GF-D8 (cell line): ENCODE data around the gene GSS.

ENCODE experiments used
- DNase-seq: peaks from one replicate; lab custom pipeline; 2025; lab: John Stamatoyannopoulos, UW

The GSS gene

DNA sequence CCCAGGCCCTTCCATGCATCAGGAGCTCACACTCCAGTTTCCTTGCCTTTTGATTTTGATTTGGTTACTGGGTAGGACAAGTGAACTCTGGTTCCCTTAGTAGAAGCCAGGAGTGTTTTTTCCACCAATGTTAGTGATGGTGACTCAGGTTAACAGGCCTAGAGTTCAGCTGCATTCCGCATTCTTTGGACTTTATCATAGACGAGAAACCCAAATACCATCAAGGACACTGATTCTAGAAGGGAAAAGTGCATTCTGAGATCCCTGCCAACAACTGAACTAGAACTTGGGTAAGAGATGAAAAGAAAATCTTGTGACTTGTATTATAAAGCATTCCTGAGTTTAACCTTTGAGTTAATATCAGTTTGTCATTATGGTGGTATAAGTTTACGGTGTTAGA, 8.9 kb downstream of the GSS start:
- DNase-seq: no peak

DNA sequence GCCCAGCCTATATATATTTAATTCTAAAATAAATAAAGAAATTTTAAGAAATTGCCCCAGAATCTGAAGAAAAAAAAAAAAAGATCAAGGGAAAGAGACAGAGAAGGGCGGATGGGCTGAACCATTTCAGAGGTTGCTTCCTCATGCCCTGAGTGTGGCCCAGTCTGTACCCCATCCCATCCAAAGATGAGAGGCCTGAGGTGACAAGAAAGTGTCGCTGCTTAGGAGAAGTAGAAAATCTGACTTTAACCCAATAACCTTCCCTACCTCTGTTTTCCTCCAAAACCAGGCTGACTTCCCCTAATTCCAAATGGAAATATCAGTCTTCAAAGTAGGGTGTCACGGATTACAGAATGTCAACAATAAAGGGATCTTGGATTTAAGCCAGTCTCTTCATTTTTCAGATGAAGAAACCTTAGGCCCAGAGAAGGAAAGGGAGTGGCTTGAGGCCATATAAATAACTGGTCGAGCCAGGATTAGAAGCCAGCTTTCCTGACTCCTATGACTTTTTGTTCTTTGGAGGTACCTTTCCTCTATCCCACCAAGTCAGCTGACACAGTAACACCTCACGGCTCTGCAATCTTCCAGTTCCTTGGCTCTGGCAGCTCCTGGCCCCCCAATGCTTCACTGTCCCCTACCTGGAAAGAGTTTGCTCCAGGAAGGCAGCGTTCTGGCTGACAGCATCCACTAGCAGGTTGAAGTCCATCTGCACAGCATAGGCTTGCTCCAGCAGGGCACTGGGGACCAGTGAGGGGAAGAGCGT, 10.1 kb downstream of the GSS start:
- DNase-seq: no peak

DNA sequence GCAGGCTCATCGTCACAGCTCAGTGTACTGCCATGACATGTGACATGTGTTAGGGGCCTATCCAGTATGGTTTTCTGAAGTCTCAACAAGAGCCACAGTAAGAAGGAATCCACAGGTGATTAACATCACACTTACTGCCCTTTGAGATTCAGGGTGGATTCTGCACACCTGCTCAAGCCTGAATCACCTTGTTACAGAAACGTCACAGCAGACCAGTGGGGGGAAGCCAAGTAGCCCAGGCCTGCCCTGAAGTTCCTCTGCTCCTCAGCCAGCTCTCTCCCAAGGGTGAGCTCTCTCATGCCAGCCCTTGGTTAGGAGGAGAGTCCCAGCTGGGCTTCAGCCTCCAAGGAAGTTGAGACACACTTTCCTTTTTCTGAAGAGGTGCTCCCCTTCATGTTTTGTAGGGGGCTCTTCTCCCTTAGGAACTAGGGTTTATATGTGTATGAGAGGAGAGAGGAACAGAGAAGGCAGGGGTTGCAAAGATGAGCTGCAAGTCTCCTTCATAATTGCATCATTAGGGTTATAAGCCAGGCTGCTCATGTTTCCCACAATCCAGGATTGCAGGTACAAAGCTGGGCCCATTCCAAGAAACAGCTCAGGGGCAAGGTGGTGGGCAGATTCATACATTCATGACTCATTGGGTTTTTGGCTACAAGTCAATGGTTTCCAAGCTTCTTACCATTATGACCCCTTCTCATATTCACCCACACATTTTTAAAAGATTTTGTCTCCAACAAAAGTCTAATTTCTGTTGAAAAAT, 11.6 kb downstream of the GSS start:
- no peak for DNase-seq

DNA sequence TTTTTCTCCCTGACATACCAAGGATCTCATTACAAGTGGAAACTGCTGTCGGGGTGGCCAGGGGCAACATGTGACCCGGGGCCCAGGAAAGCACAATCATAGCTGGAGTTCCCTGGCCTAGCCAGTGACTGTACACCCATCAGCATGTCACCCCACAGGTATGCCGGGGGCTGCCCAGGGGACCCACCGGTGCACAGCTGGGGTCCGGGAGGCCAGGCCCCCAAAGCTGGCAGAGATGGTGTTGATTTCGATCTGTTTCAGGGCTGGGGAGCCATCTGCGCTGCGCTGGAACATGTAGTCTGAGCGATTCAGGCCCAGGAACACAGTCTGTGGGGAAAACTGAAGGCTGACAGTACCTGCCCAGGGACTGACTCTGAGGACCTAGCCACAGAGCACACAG, 13.3 kb downstream of the GSS start:
- DNase-seq: no peak

DNA sequence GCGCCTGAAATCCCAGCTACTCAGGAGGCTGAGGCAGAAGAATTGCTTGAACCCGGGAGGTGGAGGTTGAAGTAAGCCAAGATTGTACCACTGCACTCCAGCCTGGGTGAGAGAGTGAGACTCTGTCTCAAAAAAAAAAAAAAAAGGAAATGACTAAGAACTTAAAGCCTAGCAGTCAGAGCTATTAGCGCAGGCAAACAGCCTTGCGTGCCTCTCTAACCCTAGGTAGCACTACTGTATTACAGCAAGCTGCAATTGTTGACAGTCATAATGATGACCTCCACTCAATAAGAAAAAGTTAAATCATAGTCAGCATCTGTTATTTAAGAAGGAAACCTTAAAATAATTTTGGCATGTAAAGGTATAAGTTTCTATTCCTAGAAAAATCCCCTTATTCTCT, 14.4 kb downstream of the GSS start:
- DNase-seq: no peak

DNA sequence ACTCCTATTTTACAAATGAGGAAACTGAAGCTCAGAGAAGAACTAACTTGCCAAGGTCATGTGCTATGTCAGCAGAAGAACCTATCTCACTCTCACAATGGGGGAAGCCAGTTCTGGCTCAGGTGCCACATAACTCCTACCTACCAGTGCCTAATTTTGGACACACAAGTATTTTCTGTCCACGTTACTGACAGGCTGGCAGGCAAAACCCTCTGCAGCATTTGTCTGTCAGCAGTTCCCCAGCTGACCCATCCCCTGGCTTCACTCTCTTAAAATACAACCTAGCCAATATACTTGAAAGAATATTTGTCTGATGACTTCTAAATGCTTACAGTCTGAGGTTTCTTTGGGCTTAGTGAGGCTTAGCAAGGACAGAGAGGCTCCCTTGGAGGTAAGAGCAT, 15.5 kb downstream of the GSS start:
- no peak for DNase-seq

DNA sequence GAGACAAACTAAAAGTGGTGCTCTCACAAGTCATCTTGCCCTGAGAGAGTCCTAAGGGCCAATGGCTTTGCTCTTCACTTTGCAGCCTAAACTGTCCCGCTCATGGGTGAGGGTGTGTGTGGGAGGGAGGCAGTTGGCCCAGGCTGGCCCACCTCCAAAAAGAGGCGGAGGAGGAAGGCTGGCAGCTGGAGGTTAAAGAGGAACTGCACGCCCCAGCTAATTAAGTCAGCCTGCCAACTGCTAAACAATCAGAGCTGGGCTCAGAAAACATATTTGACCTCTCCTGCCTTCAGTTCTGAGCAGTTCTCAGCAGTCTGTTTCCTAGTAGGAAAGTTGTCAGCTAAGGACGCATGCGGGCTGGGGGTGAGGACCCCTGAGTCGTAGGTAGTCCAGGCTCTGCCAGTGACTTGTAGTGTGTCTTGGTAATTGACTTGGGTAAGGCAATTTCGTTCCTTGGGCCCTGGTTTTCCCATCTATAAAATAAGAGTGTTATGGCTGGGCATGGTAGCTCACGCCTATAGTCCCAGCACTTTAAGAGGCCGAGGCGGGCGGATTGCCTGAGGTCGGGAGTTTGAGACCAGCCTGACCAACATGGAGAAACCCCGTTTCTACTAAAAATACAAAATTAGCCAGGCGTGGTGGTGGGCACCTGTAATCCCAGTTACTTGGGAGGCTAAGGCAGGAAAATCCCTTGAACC, 17.0 kb downstream of the GSS start:
- peak; percentile 85 for DNase-seq

DNA sequence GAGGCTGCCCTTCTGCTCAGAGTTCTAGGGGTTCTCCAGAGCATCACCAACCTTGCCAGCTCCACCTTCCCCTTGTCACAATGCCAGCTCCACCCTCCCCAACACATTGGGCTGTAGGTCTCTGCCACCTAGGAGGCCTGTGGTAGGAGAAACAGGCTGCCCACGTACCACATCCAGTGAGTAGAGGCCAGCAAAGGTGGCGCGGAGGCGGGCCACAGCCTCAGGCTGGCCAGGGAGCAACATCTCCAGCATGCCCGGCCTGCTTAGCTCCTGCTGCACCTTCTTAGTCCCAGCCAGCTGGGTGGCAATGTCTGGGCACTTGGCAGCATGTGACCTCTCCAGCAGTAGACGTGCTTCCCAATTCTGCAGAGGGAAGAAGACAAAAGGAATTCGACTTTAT, 23.8 kb downstream of the GSS start:
- DNase-seq: no peak

DNA sequence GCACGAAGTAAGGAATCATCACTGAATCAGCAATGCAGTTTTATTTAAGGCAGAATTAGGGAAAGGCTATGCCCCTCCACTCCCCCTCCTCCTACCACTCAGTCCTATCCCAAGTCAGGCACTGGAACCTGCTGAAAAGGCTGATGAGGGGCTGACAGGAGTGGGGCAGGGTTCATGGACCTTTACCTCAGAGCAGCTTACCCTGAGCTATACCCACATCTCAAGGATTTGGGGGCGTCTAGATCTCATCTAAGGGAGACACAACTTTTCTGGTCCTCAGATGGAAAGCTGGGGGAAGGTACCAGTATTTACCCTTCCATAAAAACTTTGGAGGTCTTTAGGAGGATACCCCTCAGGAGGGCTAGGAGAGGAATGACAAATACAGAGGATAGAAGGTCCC, 27.2 kb downstream of the GSS start:
- DNase-seq: no peak

DNA sequence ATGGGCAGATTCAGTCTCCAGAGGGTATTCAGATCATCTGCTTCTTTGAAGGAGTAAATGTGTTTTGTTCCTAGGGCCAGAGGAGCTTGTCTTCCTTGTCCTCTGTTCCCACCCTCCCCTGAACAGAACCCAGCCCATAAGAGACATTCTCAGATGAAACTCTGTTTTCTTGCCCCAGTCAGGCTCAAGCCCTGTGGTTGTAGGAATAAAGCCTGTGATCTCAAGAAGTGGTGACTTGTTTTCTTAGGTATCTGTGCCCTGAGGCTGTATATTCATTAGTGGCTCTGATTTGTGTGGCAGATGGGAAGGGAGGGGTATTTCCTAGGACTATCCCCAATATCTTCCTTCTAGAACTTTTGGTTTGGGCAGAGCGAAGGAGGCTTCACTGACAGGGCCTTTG, 27.9 kb downstream of the GSS start:
- no peak for DNase-seq

DNA sequence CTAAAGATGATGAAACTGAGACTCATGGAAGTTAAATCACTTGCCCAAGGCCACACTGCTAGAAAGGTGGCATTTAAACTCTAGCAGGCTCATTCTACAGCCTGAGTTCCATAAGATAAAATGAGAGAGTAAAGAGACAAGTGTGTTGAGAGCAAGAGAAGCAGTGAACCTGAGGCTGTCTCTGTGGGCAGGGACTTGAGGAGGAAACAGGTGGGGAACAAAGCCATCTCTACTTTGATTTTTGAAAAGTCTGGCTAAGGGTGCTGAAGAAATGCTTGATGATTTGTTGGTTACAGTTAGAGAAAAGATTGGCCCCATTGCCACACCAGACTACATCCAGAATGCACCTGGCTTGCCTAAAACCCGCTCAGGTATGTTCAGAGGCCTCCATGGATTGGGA, 29.0 kb downstream of the GSS start:
- DNase-seq: no peak

DNA sequence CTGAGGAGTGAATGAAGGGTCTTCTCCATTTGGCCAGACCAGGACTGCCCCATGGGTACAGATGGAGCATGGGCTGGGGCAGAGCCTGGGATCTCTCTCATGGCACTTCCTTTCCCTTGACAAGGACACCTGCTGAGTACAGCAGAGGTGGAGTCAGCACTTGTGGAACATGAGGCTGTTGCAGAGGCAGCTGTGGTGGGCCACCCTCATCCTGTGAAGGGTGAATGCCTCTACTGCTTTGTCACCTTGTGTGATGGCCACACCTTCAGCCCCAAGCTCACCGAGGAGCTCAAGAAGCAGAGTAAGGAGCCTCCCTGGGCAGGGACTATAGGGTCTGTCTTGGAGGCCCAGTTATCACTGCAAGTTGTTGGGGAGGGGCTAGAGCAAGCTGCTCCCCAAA, 29.6 kb downstream of the GSS start:
- DNase-seq: no peak

DNA sequence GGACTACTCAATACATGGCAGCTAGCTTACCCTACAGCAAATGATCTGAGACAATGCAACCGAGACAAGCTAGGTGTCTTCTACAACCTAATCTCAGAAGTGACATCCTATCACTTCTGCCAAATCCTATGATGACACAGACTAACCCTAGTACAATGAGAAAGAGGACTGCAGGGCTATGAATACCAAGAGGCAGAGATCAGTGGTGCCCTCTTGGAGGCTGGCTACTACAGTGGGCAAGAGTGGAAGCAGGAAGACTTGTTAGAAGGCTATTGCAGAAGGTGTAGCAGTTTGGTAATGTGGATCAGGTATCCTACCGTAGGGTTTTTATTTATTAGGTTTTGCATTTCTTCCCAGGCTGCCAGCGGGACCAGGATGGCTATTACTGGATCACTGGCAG, 30.3 kb downstream of the GSS start:
- DNase-seq: no peak

DNA sequence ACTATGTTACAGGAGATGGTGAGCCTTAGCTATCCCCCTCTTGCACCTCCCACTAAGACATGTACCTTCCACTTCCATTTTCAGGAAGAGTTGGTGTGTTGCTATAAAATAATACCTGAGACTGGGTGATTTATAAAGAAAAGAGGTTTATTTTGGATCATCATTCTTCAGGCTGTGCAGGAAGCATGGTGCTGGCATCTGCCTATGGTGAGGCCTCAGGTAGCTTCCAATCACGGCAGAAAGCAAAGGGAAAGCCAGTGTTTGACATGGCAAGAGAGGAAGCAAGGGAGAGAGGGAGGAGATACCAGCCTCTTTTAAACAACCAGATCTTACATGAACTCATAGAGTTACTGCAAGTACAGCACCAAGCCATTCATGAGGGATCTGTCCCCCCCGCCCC, 32.2 kb downstream of the GSS start:
- DNase-seq: no peak

DNA sequence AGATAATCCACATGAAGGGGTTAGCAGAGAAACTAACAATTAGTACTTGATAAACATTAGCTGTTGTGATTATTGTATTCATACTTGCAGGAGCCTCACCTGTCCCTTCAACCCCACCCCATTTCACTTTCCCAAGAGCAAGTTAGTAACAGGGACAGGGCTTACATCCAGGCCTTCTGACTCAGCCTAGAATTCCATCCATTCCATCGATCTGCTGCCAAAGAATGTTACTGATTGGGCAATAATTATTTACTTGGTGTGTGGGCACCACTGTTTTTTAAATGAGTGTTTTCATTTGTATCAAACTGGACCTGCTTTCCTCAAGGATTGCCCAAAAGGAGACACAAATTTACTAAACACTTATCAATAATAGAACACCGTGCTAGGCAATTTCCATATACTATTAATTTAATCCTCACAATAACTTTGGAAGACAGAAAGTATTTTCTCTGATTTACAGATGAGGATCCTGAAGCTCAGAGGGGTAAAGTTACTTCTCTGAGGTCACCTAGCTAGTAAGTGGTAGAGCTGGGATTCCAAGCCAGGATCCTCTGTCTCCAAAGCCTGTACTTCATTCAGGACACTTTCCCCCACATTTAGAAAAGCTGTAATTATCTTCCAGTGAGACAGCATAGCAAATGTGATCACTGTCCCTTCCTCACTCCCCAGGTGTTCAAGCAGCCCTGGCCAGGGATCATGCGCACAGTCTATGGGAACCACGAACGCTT, 32.8 kb downstream of the GSS start:
- no peak for DNase-seq

DNA sequence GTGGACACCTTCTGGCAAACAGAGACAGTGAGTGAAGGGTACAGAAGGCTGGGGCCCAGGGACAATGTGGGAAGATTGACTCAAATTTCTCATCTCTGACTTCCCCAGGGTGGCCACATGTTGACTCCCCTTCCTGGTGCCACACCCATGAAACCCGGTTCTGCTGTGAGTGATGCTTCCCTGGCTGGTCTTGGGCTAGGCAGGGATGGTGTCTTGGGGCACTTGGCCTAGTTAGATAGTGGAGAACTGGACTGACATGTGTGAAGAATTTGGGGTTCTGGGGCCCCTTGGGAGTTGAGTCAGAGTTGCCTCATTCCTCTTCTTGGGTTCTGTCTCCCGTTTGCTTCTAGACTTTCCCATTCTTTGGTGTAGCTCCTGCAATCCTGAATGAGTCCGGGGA, 34.2 kb downstream of the GSS start:
- DNase-seq: no peak

DNA sequence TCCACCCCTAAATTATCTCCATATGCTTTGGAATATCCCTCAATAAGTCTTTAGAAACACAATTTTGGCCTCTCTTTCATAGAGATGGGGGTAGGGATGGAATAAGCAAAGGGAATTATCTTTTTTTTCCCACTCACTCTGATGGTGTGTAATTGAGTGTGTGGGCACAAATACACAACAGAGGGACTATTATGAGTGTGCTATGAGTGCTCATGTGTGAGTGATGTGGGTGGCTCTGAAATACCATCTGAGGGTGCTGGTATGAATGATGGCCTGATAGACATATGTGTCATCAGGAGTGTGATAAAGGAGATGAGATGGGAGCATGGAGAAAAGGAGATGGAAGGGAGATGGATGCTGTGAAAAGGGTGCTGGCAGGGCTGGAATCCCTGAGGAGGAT, 35.6 kb downstream of the GSS start:
- DNase-seq: no peak

DNA sequence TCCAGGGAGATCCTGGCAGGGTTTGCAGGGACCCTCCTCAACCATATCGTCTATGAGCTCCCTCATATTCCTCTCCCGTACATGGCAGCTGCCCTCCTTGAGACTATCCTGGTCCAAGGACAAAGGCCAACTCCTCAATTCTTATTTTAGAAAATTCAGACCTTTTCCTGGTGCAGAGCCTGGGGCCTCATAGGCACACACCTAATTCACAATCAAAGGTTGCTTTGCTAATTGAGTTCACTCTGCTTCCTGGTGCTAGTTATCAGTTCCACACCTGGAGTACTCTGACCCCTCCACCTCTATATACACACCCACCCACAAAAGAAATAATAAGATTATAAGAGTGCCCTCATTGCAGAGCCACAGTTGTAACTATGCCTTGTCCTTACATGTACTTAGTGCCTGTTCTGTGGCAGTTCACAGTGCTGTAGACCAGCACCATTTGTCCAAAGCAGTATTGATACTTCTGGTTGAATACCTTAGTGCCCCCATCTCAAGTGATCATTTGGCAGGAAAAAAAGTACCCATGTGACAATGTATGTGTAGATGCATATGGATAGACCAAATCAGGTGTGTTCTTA, 38.7 kb downstream of the GSS start:
- DNase-seq: no peak

DNA sequence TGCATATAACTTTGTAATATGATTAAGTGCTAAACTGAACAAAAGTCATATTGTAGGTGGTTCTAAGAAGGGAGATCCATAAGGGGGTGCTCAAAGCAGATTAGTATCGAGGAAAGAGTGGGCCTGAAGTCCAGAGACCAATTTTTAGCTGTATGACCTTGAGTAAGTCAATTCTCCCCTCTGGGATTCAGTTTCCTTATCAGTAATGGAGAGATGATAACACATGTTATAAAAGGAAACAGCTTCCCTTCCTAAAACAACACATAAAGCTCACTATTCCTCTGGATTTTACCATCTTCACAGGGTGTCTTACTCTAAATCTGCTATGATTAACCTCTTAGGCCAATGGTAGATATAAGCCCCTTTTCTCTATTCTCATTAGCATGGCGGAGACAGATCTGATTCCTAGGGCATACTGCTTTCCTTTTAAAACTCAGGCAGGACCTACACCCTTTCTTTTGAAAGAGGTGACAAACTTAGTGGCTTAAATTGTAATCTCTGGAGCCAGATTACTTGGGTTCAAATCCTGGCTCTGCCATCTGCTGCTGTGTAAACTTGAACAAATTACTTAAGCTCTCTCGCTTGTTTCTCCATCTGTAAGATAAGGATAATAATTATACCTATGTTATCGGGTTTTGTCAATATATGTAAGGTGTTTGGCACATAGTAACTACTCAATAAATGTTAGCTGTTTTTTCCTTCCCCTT, 39.7 kb downstream of the GSS start:
- no peak for DNase-seq

DNA sequence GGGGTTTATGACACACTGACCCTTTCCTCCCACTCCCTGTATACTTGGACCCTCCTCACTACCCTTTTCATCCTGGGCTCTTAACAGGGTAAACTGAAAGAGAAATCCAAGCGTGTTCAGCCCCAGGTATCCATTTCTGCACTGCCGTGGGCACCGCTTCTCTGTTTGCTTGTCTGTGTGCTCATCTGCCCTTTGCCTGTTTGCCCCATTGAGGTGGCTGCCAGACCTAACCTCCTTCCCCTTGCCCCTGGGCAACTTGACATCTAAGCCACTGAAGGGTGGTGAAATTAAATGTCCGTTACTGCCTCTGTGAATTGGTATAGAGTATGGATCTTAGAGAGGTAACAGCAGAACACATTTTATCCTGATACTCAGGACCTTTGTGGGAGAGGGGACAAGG, 40.5 kb downstream of the GSS start:
- DNase-seq: no peak

DNA sequence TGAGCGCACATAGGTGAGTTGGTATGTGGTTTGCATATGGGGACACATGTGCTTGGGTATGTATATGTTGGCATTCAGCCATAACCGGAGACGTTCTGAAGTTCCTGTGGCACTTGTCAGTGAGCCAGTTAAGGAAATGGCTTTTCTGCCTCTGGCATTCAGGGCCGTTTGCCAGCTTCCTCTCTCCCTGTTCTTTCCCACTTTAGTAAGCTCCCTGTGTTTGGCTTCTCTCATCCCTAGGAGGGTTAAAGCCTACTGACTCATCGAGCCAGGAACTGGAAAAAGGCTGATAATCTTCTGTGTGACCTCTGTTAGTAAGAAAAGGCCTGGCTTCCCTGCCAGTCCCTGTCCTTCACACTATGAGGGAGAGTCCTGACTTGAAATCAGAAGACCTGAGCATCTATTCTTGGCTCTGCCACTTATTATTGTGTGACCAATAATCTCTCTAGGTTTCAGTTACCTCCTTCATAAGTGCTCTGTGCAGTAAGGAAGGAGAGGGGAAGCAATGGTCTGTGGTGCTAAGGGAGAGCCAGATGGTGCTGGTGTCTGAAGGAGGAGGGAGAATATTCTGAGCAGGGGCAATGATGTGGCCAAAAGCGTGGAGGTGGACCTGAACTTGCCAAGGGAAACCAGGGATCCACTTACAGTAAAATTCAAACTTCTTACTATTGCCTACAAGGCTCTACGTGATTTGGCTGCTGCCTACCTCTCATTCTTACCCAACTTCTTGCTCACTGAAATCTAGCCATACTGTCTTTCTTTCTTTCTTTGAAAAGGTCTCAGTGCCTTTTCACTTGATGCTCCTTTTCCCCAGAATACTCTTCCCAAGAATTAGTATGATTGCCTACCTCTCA, 47.8 kb downstream of the GSS start:
- DNase-seq: peak; percentile 59
